ENCODE measurements around the gene FBXL17.

DNA sequence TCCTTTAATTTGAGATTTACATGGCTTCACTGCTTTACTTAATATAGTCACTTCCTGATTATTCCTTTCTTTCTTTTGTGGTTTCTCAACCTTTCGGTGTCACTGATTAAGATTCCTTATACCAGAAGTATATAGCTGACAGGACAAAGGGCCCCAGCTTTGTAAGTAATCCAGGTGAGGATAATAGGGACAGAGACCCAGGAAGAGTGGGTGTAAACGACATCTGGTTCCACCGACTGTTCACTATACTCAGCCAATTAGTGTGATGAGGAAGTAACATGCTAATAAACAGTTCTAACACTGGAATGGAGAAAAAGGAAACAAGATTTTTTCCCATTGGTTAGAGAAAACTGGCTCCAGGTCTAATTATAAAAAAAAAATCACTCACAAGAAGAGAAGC lies 424.8 kb downstream of the FBXL17 start:
- TF ChIP-seq, protein P1, sequence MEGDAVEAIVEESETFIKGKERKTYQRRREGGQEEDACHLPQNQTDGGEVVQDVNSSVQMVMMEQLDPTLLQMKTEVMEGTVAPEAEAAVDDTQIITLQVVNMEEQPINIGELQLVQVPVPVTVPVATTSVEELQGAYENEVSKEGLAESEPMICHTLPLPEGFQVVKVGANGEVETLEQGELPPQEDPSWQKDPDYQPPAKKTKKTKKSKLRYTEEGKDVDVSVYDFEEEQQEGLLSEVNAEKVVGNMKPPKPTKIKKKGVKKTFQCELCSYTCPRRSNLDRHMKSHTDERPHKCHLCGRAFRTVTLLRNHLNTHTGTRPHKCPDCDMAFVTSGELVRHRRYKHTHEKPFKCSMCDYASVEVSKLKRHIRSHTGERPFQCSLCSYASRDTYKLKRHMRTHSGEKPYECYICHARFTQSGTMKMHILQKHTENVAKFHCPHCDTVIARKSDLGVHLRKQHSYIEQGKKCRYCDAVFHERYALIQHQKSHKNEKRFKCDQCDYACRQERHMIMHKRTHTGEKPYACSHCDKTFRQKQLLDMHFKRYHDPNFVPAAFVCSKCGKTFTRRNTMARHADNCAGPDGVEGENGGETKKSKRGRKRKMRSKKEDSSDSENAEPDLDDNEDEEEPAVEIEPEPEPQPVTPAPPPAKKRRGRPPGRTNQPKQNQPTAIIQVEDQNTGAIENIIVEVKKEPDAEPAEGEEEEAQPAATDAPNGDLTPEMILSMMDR (IDR thresholded peaks at IDR 0.05) = no peak
- TF ChIP-seq EZH2 (IDR thresholded peaks at IDR 0.05; ENCODE audit: borderline replicate concordance, insufficient read depth, low read depth, low read length, poor library complexity, severe bottlenecking) = no peak
